ENCODE measurements around the gene CDC37L1.

DNA sequence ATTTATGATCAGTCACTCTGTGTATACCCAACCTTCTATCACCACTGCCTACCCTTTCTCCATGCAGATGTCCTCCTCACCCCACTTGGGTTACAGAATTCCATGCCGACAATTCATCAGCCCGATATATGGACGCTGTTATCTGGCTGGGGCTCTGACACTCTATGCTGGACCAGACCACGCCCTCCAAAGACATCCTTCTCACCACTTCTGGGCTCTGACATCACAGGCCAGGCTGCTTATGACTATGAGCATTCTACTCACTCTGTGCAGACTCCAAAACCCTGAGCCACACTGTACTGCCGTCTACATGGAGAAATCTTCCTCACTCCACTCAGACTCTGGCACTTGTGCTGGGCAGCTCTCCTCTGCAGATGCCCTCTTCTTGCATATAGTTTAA is 69.2 kb downstream of the CDC37L1 start:
- TF ChIP-seq CTCF (IDR thresholded peaks at IDR 0.05) (no peak), POLR2A (IDR thresholded peaks at IDR 0.05) (no peak)
